Endothelial cell of umbilical vein (primary cell): ENCODE measurements around the gene ZBED4.

ENCODE experiments used
- EZH2 ChIP-seq: IDR thresholded peaks from 2 replicates; pipeline ENCODE4 v1.6.1; 2012; ENCODE audit warnings: borderline replicate concordance, low read depth, mild to moderate bottlenecking, moderate library complexity, low read length, inconsistent platforms; ENCODE audit not compliant: severe bottlenecking
- FOS ChIP-seq: IDR thresholded peaks from 2 replicates; pipeline ENCODE4 v1.6.1; 2011; ENCODE audit warnings: mild to moderate bottlenecking, low read length, moderate library complexity, borderline replicate concordance; ENCODE audit not compliant: insufficient read depth
- GATA2 ChIP-seq: IDR thresholded peaks from 2 replicates; pipeline ENCODE4 v1.7.0; 2011; ENCODE audit warnings: low read depth, mild to moderate bottlenecking, moderate library complexity, mixed read lengths, low read length; ENCODE audit not compliant: insufficient read length, insufficient read depth
- MYC ChIP-seq: IDR thresholded peaks from one replicate; pipeline ENCODE4 v1.6.1; 2011; ENCODE audit warnings: mild to moderate bottlenecking, low read depth, low read length
- POLR2A ChIP-seq: IDR thresholded peaks from 2 replicates; pipeline ENCODE4 v1.6.1; 2012; ENCODE audit warnings: low read depth, mild to moderate bottlenecking, control low read depth, low read length
- POLR2AphosphoS5 ChIP-seq: IDR thresholded peaks from 2 replicates; pipeline ENCODE4 v1.6.1; 2012; ENCODE audit warnings: low read depth, mild to moderate bottlenecking, control low read depth, low read length, moderate library complexity; ENCODE audit not compliant: insufficient read depth
- TF ChIP-seq, protein P1 (sequence below), 2 donors: IDR thresholded peaks; 1 replicate in 1 of 2; 2 replicates in 1 of 2; pipeline ENCODE4 v1.5.1; 2011; ENCODE audit warnings: low read length in 2 of 2, mild to moderate bottlenecking in 2 of 2, moderate library complexity in 2 of 2, control low read depth in 1 of 2, inconsistent platforms in 1 of 2, low read depth in 1 of 2; ENCODE audit not compliant: insufficient read depth in 1 of 2; ENCODE audit errors: extremely low read depth in 1 of 2
- TF ChIP-seq, protein P2 (sequence below): IDR thresholded peaks from 2 replicates; pipeline ENCODE4 v1.6.1; 2011; ENCODE audit not compliant: insufficient read depth, insufficient read length

DNA sequence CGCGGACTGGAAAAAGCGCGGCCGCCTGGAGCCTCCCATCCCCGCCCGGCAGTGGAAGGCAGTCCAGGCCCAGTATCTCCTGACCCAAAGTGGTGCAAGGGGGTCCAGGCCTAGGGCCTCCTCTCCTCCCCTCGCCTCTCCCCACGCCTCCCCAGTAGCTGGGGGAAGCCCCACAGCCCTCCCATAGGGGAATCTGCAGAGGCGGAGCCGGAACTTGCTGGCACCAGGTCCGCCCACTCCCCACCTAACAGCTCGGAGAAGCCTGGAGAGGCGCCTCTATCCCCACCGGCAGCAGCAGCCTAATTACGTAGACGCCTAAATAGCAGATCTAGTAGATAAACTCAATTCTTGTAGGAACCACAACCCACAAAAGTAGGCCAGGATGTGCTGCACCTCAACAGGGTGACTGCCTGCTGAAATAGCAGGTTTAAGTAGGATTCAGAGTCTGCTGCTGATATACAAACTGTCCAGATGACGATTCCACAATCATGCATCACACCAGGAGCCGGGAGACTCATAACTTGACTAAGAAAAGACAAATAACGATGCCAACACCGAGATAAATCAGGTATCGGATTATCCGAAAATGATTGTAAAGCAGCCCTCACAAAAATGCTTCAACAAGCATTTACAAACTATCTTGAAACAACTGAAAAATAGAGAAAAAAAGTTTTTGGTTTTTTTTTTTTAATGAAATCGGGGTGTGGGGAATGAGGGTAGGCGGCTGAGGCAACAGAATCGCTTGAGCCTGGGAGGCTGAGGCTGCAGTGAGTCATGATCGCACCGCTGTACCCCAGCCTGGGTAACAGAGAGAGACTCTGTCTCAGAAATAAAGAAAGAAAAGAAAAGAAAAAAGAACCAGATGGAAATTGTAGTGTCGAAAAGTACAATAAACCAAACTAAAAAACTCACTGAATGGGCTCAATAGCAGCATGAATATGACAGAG, 14.6 kb upstream of the ZBED4 start:
- TF ChIP-seq POLR2A (no peak), POLR2AphosphoS5 (no peak), EZH2 (no peak), GATA2 (no peak), FOS (no peak), MYC (no peak)
- TF ChIP-seq, protein P1, sequence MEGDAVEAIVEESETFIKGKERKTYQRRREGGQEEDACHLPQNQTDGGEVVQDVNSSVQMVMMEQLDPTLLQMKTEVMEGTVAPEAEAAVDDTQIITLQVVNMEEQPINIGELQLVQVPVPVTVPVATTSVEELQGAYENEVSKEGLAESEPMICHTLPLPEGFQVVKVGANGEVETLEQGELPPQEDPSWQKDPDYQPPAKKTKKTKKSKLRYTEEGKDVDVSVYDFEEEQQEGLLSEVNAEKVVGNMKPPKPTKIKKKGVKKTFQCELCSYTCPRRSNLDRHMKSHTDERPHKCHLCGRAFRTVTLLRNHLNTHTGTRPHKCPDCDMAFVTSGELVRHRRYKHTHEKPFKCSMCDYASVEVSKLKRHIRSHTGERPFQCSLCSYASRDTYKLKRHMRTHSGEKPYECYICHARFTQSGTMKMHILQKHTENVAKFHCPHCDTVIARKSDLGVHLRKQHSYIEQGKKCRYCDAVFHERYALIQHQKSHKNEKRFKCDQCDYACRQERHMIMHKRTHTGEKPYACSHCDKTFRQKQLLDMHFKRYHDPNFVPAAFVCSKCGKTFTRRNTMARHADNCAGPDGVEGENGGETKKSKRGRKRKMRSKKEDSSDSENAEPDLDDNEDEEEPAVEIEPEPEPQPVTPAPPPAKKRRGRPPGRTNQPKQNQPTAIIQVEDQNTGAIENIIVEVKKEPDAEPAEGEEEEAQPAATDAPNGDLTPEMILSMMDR (IDR thresholded peaks at IDR 0.05; ENCODE audit: extremely low read depth in 1 of 2, insufficient read depth in 1 of 2, low read depth in 1 of 2, low read length in 2 of 2) = no peak
- TF ChIP-seq, protein P2, sequence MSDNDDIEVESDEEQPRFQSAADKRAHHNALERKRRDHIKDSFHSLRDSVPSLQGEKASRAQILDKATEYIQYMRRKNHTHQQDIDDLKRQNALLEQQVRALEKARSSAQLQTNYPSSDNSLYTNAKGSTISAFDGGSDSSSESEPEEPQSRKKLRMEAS = no peak
